CD4-positive, alpha-beta T cell (primary cell): ENCODE measurements around the gene ZNF282. TPM values are rescaled to one million over a fixed set of nuclear protein-coding genes. Genes with fewer than 3 reads are reported as not detected.

Source experiments
- ATAC-seq: fragments of 200-7000 bp; cut with Tn5 transposase; one replicate; pipeline ENCODE4 v1.10.0; 2022; ENCODE audit warnings: mild to moderate bottlenecking; ENCODE audit not compliant: poor library complexity
- CTCF ChIA-PET: fragments of 350-600 bp; sonication (Branson Sonifier 250); formaldehyde crosslinking; loops from one replicate; lab custom pipeline; 2021; ENCODE audit warnings: antibody characterized with exemption, inconsistent platforms; lab: Charles Lee
- POLR2A ChIA-PET: fragments of 350-600 bp; sonication (Branson Sonifier 250); formaldehyde crosslinking; loops from one replicate; lab custom pipeline; 2021; ENCODE audit warnings: antibody characterized with exemption, inconsistent platforms; lab: Charles Lee
- DNase-seq, 14 experiments: peaks; one replicate each; pipeline ENCODE4 v3.0.0-alpha.2; 2013 to 2020; ENCODE audit warnings: mixed read lengths in 2 of 14
- H3K27ac ChIP-seq, 2 donors: one replicate each; pipeline versions ENCODE4 v1.5.1 to v1.7.0; 2013; ENCODE audit warnings: low read length in 2 of 2, low read depth in 1 of 2, mild to moderate bottlenecking in 1 of 2
- H3K27me3 ChIP-seq, 2 experiments: 1 replicate in 1 of 2; 2 replicates in 1 of 2; pipeline versions ENCODE4 v1.6.1 to v1.7.0; 2013; ENCODE audit warnings: low read length in 2 of 2, control low read depth in 1 of 2, mild to moderate bottlenecking in 1 of 2, moderate library complexity in 1 of 2; ENCODE audit not compliant: insufficient read depth in 2 of 2, control insufficient read depth in 1 of 2
- H3K36me3 ChIP-seq: one replicate; pipeline ENCODE4 v1.6.1; 2013; ENCODE audit warnings: low read length, control low read depth; ENCODE audit not compliant: insufficient read depth
- H3K4me1 ChIP-seq: one replicate; pipeline ENCODE4 v1.6.1; 2013; ENCODE audit warnings: low read length, control low read depth; ENCODE audit not compliant: insufficient read depth
- H3K4me3 ChIP-seq: one replicate; pipeline ENCODE4 v1.5.1; 2013; ENCODE audit warnings: mild to moderate bottlenecking, low read length, moderate library complexity
- H3K9me3 ChIP-seq, 2 experiments: 1 replicate in 1 of 2; 2 replicates in 1 of 2; pipeline versions ENCODE4 v1.6.1 to v1.7.0; 2013; ENCODE audit warnings: low read length in 2 of 2, mild to moderate bottlenecking in 2 of 2, control low read depth in 1 of 2, moderate library complexity in 1 of 2; ENCODE audit not compliant: control insufficient read depth in 1 of 2, insufficient read depth in 1 of 2
- H3K27ac Mint-ChIP-seq: one replicate; pipeline ENCODE4 v1.8.0; 2020; ENCODE audit warnings: mixed read lengths
- H3K27me3 Mint-ChIP-seq: one replicate; pipeline ENCODE4 v1.8.0; 2021; ENCODE audit warnings: mixed read lengths
- H3K36me3 Mint-ChIP-seq: one replicate; pipeline ENCODE4 v1.8.0; 2021; ENCODE audit warnings: low read depth, mixed read lengths
- H3K4me1 Mint-ChIP-seq: one replicate; pipeline ENCODE4 v1.8.0; 2021; ENCODE audit warnings: low read depth, mixed read lengths
- H3K4me3 Mint-ChIP-seq: one replicate; pipeline ENCODE4 v1.8.0; 2020; ENCODE audit warnings: mild to moderate bottlenecking, mixed read lengths
- H3K9me3 Mint-ChIP-seq: one replicate; pipeline ENCODE4 v1.8.0; 2020; ENCODE audit warnings: mixed read lengths
- intact Hi-C, 2 experiments: fragments of 100-400 bp; cut with DNase I in 1 of 2; cut with micrococcal nuclease in 1 of 2; formaldehyde crosslinking; loops; one replicate each; pipeline versions ENCODE4 v1.15.1 to v1.9.0; 2023 to 2025; cut with DNase I, micrococcal nuclease
- total RNA-seq, 174 experiments: library from RNA in 2 of 174; stranded (reverse) in 2 of 174; gene quantifications; one replicate each; pipeline ENCODE4 v1.2.3 and lab custom pipeline; 2021 to 2026
- TF ChIP-seq, protein P1 (sequence below): fragments of 200-600 bp; IDR thresholded peaks from one replicate; pipeline ENCODE4 v1.8.0; 2022; ENCODE audit warnings: antibody characterized with exemption, mild to moderate bottlenecking

ZNF282 gene
- total RNA-seq, 2 experiments from 2014 or later = 13.3 to 15.6 TPM

- peaks cover 41% of the 10 kb centered on the region for H3K36me3 Mint-ChIP-seq
- TF ChIP-seq, protein P1, sequence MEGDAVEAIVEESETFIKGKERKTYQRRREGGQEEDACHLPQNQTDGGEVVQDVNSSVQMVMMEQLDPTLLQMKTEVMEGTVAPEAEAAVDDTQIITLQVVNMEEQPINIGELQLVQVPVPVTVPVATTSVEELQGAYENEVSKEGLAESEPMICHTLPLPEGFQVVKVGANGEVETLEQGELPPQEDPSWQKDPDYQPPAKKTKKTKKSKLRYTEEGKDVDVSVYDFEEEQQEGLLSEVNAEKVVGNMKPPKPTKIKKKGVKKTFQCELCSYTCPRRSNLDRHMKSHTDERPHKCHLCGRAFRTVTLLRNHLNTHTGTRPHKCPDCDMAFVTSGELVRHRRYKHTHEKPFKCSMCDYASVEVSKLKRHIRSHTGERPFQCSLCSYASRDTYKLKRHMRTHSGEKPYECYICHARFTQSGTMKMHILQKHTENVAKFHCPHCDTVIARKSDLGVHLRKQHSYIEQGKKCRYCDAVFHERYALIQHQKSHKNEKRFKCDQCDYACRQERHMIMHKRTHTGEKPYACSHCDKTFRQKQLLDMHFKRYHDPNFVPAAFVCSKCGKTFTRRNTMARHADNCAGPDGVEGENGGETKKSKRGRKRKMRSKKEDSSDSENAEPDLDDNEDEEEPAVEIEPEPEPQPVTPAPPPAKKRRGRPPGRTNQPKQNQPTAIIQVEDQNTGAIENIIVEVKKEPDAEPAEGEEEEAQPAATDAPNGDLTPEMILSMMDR = no peak
- H3K9me3 Mint-ChIP-seq = no peaks in the 10 kb centered on the region
- H3K36me3 ChIP-seq = peaks cover 42% of the 10 kb centered on the region
- no peak overlapping the region for H3K4me3 ChIP-seq
- CTCF ChIA-PET = no interaction called here
- DNase-seq (no peak), ATAC-seq (no peak)
- POLR2A ChIA-PET = no interaction called here
- no peaks in the 10 kb centered on the region for H3K27me3 ChIP-seq
- H3K27ac ChIP-seq = no peak overlapping the region
- no peak overlapping the region for H3K27ac Mint-ChIP-seq
- no peak overlapping the region for H3K4me3 Mint-ChIP-seq
- intact Hi-C loops = no loop called here
- no peaks in the 10 kb centered on the region for H3K27me3 Mint-ChIP-seq
- peaks cover 5% of the 10 kb centered on the region for H3K4me1 ChIP-seq
- H3K9me3 ChIP-seq = no peaks in the 10 kb centered on the region
- H3K4me1 Mint-ChIP-seq = peaks cover 7% of the 10 kb centered on the region
Observed at GRCh38 chr7:149256568-149256967, 61.2 kb downstream of the ZNF282 start.

DNA sequence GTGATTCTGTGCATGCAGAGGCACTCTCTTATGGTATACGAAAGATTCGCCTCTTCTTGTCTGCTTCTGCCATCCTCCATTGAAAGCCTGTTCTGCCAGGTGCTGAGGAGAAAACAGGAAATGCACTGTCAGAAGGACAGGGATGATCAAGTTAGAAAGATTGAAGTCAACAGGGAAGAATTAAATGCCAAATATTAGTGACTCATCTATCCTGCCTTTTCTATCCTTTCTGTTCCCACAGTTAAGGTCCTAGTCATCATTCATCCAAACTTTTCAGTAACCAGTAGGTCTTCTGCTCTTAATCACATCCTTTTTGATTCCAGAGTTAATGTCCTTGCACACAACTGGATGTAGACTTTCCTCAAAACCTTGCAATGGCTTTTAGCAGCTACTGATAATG lies 61.8 kb downstream of the ZNF282 start:
- H3K27ac Mint-ChIP-seq = no peak overlapping the region
- H3K36me3 Mint-ChIP-seq = peaks cover 37% of the 10 kb centered on the region
- Histone ChIP-seq H3K9me3 (no peaks in the 10 kb centered on the region), H3K27me3 (no peaks in the 10 kb centered on the region), H3K36me3 (peaks cover 36% of the 10 kb centered on the region), H3K4me1 (peaks cover 8% of the 10 kb centered on the region), H3K27ac (no peak overlapping the region), H3K4me3 (no peak overlapping the region)
- H3K9me3 Mint-ChIP-seq = no peaks in the 10 kb centered on the region
- DNase-seq = no peak
- intact Hi-C loops = no loop called here
- ChIA-PET POLR2A (no interaction called here), CTCF (no interaction called here)
- TF ChIP-seq, protein P1 = no peak
- ATAC-seq = no peak
- H3K27me3 Mint-ChIP-seq = no peaks in the 10 kb centered on the region
- no peak overlapping the region for H3K4me3 Mint-ChIP-seq
- peaks cover 9% of the 10 kb centered on the region for H3K4me1 Mint-ChIP-seq

DNA sequence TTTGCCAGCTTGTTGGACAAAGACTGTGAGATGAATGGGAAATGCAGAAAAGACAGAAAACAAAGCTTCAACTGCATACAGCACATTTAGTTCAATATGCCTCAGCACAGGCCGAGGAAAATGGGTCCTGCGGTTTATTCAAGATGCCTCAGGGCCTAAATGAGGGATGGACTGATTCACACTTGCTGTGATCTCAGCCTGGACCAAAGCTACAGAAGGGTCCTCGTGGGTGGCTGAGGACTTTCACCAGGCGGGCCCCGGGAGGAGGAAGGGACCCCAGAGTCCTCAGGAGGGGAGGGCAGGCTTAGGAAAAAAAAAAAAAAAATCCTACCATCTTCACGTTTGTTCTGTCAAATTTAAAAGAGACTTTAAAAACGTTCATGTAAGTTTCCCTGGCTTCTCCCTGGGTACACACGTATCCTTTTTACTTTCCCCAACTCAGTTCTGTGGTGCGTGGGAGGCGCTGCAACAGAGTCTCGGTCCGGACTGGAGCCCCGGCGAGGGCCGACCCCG lies 66.0 kb downstream of the ZNF282 start:
- peak overlapping the region; percentile 80 for H3K27ac Mint-ChIP-seq
- H3K4me1 Mint-ChIP-seq = peaks cover 38% of the 10 kb centered on the region
- no peaks in the 10 kb centered on the region for H3K9me3 Mint-ChIP-seq
- ChIA-PET POLR2A (interaction anchor here (0.6 to 4.7 kb wide), 15 partner anchors 21 to 363 kb away, joined by 3 to 144 read pairs (median 6); partner anchors contain the start of genes ZNF212, ZNF282, ZNF398 and ZNF425), CTCF (interaction anchor here (0.6 to 3.5 kb wide), 17 partner anchors 8 to 363 kb away, joined by 3 to 56 read pairs (median 5); partner anchors contain the start of genes ZNF282, ZNF398, ZNF425 and ZNF777)
- ATAC-seq (no peak), DNase-seq (peak in 2 of 14 experiments; percentile 36 to 49)
- H3K27me3 Mint-ChIP-seq = no peaks in the 10 kb centered on the region
- intact Hi-C loops = loop anchor here (2.0 to 10.0 kb wide), 6 partner anchors 114 to 583 kb away; partner anchors contain the start of genes ZNF398 (in 1 of the 2) and ZNF746 (in 1 of the 2)
- H3K4me3 ChIP-seq = peak overlapping the region; percentile 56
- TF ChIP-seq, protein P1 = no peak
- no peaks in the 10 kb centered on the region for H3K9me3 ChIP-seq
- peak overlapping the region; percentile 89 for H3K4me3 Mint-ChIP-seq
- H3K27me3 ChIP-seq = no peaks in the 10 kb centered on the region
- H3K36me3 Mint-ChIP-seq = peaks cover 25% of the 10 kb centered on the region
- peaks cover 18% of the 10 kb centered on the region for H3K36me3 ChIP-seq
- peak overlapping the region in 1 of 2 donors; percentile 42 for H3K27ac ChIP-seq
- H3K4me1 ChIP-seq = peaks cover 28% of the 10 kb centered on the region
